NCI-H510A (cell line): ENCODE data around the gene PSMB8.
"Not testable (repeated sequence)": the region's sequence is repeated elsewhere in the genome, so short reads cannot be mapped to it uniquely, and the experiment has no call there.

ENCODE experiments used
- DNase-seq: peaks from one replicate; lab custom pipeline; 2025; lab: John Stamatoyannopoulos, UW

PSMB8 gene

GRCh38 chr6:32843979-32844838, at the start of gene PSMB8:
Gene PSMB8 (minus strand): TSS chr6:32844047. CDS start chr6:32843996, 51 bp downstream.
- peak; percentile 98 for DNase-seq

GRCh38 chr6:32890831-32891230, 47.0 kb upstream of the PSMB8 start:
- DNase-seq: no peak

- DNase-seq: no peak
Observed at GRCh38 chr6:32889533-32889932, 45.7 kb upstream of the PSMB8 start.

- DNase-seq: no peak
Observed at GRCh38 chr6:32888576-32888975, 44.7 kb upstream of the PSMB8 start.

GRCh38 chr6:32887616-32888015, 43.8 kb upstream of the PSMB8 start:
- no peak for DNase-seq

GRCh38 chr6:32886681-32887383, 43.0 kb upstream of the PSMB8 start:
- DNase-seq: no peak

GRCh38 chr6:32885698-32886286, 41.9 kb upstream of the PSMB8 start:
- DNase-seq: peak; percentile 33

- DNase-seq: no peak
Observed at GRCh38 chr6:32883789-32884188, 39.9 kb upstream of the PSMB8 start.

GRCh38 chr6:32882879-32883250, 39.0 kb upstream of the PSMB8 start:
- DNase-seq: no peak

GRCh38 chr6:32880962-32881361, 37.1 kb upstream of the PSMB8 start:
- DNase-seq: not testable (repeated sequence)

GRCh38 chr6:32879691-32880090, 35.8 kb upstream of the PSMB8 start:
- no peak for DNase-seq

GRCh38 chr6:32876603-32877002, 32.8 kb upstream of the PSMB8 start:
- DNase-seq: no peak

- not testable (repeated sequence) for DNase-seq
Observed at GRCh38 chr6:32873947-32874346, 30.1 kb upstream of the PSMB8 start.

- DNase-seq: no peak
Observed at GRCh38 chr6:32868257-32868788, 24.5 kb upstream of the PSMB8 start.

- DNase-seq: no peak
Observed at GRCh38 chr6:32867554-32868256, 23.9 kb upstream of the PSMB8 start.

GRCh38 chr6:32867022-32867477, 23.2 kb upstream of the PSMB8 start:
- no peak for DNase-seq

GRCh38 chr6:32865724-32866443, 22.0 kb upstream of the PSMB8 start:
- DNase-seq: no peak

- no peak for DNase-seq
Observed at GRCh38 chr6:32862725-32863124, 18.9 kb upstream of the PSMB8 start.

- DNase-seq: no peak
Observed at GRCh38 chr6:32860674-32861073, 16.8 kb upstream of the PSMB8 start.

GRCh38 chr6:32858194-32858593, 14.3 kb upstream of the PSMB8 start:
- no peak for DNase-seq
